ENCODE results near the gene DLX2.

Gene DLX2

DNA sequence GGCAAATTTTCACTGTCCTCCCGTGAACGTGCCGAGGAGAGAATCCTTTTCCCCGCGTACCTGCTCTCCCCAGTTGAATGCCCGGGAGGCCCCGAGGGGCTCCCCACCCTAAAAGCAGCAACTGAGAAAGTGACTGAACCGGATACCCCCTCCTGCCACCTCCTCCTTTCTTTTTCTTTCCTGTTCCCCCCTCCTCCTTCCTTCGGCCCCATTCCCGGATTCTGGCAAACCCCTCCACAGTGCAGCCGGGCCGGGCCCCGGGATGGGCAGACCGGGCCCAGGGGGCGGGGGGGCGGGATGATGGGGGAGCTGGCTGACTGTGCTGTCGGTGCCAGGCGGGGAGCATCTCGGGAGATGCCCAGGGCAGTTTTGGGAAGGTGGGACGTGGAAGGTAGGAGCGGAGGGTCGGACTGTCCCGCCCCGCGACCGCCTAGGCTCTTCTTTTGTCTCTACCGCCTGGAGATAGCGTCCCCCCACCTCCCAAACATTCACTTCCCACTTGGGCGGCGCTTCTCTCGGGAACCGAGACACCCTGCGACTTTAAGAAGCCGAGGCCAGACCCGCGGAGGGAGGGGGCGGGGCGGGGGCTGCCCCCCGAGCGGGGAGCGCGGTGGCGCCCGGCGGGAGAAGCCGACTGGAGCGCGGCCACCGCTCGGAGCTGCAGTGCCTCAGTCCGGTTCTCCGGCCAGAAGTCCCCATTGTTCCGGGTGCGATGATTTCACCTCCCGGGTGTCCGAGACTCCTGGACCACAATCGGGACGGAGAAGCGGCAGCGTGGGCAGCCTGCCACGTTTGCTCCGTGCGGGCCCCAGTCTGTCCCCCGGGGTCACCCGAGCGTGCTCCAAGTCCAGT is 8.2 kb downstream of the DLX2 start:
- DNase-seq (ENCODE audit: low read depth in 4 of 4, low spot score in 1 of 4) = no peak

DNA sequence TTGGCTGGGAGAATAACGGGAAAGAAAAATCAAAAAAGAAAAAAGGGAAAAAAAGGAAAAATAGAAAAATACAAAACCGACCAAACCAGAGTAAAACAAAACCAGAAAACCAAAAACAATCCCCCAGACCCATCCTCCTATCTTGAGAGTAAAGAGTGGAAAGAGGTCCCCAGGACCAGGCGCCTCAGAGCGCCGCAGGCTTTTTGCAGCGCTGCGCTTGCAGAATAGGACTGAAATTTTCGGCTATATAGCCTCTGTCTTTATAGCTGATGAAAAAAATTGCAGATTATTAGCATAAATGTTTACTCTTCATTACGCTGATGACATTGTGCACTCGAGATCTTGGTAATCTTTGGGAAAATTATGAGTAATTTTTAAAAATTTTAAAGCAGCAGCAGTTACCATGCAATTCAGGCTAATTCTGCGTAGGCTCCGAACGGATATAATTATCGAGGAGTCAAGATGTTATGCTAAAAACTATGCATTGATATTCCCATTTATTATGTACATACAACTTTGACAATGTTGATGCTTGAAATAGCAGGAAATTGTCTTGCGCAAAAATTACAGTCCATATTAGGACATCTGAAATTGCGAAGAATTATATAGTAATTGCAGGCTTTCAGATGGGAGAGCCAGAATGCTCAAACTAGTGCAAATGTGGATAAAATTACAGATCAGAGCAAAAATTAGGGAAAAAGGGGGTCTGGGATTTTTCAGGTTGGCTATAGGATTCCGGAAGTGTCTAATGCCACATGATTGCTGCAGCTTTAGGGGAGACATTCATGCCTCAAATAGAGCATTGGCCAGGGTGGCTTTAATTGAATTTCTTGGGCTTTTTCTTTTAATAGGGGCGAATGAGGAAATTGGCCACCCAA is 9.0 kb downstream of the DLX2 start:
- DNase-seq (ENCODE audit: low read depth in 4 of 4, low spot score in 1 of 4) = no peak

DNA sequence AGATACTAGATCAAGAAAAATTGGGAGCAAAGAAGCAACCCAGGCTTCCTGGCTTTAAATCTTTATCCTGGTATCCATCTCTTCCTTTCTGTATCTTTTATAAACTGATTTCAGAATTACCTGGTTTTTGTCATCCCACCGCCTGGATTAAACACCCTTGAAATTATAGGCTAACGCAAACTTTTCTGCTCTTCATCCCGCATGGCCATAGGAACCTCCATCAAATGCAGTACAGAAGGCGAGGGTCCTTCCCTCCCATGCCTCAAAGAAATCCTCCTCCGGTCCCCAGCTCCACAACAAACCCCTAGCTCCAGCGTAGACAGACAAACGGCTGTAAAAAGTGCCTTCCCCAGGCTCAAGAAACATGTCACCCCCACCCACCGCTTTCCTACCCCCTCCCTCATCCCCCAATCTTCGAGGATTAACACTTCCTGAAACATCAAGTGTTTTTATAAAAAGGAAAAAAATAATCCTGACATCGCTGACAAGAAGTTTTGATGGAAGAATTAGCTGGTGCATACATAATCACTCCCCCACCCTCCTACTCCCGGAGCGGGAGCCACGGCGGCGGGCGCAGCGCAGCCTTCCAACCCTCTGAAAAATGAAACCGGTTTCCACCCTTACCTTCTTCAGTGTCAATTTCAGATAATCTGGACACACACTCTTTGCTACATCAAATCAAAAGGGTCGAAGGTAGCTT is 9.8 kb downstream of the DLX2 start:
- no peak for DNase-seq (ENCODE audit: low read depth in 4 of 4, low spot score in 1 of 4)

DNA sequence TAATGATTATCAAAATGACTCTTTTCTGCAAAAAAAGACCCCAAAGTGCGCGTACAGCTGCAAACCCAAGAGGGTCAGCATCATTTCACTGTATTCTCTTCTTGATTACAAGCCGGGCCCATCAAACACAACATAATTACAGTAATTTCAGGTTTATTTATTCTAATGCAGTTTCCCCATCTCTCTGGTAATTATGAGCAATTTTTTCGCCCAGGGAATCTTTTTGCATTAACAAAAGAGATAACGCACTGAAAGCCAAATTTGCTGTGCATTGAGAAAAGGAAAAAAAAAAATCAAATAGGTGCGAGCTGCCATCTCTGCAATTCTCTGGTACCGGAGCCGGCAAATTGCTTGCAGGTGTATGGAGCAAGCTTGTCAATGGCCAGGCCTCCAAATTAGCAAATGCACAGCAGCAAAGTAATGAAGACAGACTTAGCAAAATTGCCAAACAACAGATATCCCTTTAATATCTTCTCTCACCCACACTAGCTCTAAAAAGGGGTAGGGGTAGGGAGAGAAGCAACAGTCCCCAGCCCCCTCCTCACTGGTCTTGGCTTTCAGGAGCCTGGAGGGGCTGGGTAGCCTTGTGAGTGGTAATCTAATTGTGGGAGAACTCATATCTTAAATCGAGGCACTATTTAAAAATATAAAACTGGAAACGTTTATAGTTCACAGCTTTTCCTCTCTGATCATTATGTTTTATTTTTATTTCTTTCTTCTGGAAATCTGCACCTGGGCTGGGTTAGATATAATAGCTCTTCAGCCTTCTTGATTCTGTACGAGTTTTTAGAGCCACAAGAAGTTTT is 10.7 kb downstream of the DLX2 start:
- DNase-seq (ENCODE audit: low read depth in 4 of 4, low spot score in 1 of 4) = no peak

DNA sequence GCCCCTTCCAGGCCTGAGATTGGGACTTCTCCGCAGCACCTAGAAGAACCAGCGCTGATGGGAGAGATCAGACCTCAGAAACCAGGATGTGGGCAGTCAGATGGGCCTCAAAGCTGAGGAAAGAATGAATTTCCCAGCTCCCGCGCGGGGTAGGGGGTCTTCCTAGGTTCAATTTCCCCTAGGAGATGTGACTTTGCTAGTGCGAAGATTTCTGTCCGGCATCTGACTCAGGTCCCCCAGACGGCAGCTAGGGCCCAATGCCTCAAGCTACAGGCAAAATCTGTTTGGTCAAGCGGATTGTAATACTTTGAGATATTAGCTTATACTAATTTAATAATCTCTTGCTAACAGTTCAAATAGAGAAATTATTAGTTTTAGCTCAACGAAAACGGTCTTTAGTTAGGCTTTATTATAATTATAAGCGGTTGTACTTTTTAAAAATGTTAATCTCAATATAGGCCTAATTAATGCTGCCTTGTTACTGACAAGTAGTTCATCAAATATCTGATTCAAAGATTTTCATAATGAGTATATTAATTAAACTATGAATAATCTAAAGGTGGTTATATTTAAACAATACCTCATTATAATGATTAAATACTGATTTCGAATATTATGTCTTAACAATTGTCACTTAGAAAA is 11.6 kb downstream of the DLX2 start:
- DNase-seq (ENCODE audit: low read depth in 4 of 4, low spot score in 1 of 4) = no peak

DNA sequence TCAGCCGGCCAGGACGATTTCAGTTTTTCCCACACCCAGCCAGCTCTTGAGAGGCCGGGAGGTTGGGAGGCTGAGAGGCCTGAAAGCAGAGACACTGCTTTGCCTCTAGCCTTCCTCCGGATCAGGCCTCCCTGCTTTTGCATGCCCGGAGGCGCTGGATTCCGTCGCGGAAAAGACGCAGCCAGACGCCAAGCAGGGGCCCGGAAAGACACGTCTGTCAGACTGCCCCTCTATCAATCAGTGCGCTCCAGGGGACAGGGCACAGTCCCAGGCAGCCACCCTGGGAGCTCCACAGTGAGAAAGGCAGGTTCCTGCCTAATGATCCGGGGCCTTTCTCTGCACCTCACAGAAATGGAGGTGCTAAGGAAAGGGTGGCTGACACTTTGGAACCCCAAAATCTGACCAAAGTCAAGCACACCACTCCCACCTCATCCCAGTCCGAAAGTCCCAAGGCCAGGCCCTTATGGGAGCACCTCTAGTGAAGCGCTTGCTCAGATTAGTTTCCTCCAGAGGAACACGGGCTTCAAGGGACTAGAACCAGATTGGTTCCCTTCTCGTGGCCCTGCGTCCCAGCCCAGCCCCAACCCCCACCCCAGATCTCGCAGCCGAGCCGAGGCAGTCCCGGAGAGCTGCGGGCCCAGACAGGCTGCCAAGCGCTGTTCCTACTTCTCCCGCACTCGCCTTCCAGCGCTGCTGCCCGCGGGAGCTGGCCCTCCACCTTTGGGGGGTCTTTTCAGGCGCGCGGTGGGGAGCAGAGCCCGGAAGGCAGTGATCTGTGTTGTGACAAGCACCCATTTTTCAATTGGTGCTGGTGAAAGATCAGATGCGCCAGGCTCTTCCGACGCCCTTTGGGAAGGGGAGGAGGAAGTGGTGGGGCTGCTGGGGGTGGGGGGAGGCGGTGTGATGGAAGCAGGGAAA is 12.4 kb downstream of the DLX2 start:
- DNase-seq (ENCODE audit: low read depth in 4 of 4, low spot score in 1 of 4) = no peak

DNA sequence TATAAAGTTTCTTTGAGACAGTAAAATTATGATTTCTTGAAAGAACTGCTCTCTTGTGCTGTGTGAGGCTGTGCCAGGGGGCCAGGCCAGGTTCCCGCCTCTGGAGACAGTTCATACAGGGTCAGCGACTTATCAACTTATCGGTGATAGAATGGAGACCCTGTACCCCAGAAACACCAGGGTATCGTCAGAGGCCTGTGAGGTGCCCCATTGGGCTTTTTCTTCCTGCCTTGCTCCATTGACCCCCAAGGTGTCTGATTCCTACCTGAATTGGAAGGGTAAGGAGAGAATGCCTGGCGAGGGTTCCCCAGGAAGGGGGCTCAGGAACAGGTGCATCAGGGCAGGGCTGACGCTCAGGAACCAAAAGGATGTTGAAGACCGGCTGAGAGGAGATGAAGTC is 13.1 kb downstream of the DLX2 start:
- no peak for DNase-seq (ENCODE audit: low read depth in 4 of 4, low spot score in 1 of 4)

DNA sequence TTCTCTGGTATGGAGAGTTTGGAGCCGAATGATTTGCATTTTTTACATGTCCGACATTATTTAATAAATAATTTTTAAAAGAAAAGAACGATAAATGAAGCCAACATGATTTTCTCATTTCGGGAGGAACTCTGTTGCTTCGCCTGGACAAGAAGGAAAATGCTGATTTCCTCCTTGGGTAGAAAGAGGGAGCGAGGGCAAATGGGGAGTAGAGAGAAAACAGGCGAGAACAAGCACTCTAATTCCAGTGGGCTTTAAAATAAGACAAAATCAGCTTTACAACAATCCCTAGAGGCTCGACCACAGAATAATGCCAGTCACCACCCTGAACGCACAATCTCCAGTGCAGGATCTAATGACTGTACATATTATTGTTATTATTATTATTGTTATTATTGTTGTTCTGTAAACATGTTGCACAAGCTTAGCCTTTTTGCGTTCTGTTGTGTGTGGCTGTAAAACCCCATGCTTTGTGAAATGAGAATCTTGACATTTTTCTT is 13.6 kb downstream of the DLX2 start:
- DNase-seq (ENCODE audit: low read depth in 4 of 4, low spot score in 1 of 4) = no peak

DNA sequence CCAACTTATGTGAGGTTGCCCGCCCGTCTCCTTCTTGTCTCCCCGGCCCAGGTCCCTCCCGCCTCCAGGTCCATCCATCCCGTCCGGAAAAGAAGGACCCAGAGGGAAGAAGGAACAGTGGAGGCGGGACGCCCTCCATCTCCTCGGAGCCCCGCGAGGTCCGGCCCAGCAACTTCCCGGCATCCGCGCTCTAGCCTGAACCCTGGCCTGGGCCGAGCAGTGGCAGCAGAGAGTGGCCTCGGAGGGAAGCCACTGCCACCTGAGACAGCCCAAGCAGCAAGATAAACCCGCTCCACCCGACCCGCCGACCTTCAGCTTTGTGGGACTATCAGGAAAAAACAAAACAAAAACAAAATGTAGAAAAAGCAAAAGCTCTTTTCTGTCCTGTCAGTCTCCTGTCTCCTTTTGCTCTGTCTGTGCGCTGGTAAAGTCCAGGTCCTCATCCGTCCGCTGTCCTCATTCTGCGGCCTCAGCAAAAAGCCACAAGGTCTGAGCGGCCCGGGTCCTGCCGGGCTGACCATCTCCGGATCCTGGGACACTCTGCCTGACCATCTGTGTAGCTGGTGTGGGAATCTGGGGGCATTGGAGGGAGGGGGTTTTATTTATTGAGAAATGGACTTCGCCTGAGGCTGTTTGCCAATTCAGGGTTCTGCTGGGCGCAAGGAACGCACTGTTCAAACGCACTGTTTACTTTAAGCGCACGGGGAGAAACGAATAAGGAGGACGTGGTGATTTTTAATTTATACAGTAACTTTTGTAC is 14.3 kb downstream of the DLX2 start:
- no peak for DNase-seq (ENCODE audit: low read depth in 4 of 4, low spot score in 1 of 4)

DNA sequence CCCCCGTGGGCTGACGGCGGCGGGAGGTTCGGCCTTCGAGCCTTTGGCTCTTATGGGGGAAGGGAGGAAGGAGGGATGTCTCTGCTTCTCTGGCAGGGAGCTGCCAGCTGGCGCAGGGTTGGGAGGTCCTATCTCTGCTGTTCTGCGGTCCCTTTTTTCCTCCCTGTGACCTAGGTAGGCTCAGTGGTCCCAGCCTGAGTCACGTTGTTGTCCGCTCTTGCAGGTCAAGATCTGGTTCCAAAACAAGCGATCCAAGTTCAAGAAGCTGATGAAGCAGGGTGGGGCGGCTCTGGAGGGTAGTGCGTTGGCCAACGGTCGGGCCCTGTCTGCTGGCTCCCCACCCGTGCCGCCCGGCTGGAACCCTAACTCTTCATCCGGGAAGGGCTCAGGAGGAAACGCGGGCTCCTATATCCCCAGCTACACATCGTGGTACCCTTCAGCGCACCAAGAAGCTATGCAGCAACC is 14.9 kb downstream of the DLX2 start:
- DNase-seq (ENCODE audit: low read depth in 4 of 4, low spot score in 1 of 4) = no peak

DNA sequence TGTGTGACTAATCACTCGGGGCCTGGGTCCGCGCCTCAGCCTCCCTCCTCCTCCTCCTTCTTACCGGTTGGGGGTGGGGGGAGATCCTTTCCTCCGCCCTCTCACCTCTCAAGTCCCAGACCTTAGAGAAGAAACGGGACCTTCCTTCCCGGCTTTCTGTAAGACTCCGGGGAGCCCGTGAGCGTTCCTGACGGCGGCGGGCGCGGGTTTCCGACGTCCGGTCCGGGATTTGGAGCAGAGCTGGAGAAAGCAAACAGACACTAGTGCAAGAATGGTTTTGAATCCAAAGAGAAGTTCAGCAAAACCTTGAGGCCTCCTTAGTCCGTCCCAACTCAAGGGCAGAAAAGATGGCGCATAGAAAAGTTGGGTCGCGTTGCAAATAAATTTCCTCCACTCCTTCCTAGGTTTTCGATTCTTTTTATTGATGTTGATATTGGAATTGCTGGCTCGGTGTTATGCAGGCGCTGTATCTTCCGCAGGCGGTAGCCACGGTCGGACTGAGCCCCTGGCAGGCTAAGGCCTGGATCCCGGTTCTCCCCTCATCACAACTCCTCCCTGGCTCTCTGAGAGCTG is 15.4 kb downstream of the DLX2 start:
- DNase-seq (ENCODE audit: low read depth in 4 of 4, low spot score in 1 of 4) = no peak

DNA sequence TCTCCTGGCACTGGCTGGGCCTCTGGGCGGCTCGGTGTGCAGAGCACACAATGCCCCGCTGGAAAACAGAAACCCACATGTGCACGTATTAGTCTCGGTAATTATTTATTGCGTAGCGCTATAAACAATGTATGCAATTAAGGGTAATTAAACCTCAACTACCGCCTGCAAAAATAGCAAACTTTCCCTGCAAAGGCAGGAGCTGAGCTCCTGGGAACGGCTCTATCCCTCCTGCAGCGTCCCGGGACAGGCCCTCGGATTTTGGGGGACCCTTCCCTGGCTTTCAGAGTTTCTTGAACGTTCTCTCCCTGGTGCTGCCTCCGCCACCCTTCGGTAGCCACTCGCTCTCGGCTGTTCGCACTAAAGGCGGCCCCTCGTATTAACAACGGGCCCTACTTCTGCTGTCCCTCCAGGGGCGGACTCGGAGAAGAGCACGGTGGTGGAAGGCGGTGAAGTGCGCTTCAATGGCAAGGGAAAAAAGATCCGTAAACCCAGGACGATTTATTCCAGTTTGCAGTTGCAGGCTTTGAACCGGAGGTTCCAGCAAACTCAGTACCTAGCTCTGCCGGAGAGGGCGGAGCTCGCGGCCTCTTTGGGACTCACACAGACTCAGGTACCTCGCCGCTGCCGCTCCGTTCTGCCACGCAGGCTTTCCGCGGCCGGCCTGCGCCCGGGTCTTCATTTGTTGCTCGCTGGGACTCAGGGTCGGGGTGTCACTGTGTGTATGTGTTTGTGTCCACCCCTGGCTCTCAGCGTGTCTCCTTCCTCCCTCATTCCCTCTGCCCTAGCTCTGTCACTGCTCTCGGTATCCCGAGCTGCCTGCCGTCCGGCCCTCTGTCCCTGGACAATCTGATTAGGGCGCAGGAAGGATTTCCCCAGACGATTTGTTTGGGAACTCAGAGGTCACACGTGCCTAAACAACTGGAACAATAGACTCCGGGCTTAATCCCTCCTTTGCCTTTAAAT is 16.2 kb downstream of the DLX2 start:
- DNase-seq (ENCODE audit: low read depth in 4 of 4, low spot score in 1 of 4) = no peak

DNA sequence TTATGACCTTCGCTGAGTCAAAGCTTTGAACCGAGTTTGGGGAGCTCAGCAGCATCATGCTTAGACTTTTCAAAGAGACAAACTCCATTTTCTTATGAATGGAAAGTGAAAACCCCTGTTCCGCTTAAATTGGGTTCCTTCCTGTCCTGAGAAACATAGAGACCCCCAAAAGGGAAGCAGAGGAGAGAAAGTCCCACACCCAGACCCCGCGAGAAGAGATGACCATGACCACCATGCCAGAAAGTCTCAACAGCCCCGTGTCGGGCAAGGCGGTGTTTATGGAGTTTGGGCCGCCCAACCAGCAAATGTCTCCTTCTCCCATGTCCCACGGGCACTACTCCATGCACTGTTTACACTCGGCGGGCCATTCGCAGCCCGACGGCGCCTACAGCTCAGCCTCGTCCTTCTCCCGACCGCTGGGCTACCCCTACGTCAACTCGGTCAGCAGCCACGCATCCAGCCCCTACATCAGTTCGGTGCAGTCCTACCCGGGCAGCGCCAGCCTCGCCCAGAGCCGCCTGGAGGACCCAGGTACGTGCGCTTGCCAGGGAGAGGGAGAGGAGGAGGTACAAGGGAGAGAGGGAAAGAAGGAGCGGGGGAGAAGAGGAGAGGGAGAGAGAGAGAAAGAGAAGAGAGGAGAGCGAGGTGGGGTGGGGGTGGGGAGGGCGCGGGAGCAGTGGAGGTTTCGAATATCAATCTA is 17.1 kb downstream of the DLX2 start, which contains the start of gene DLX1:
TSS of gene DLX1 (plus strand) at position 48 of the 700 bp plus-strand sequence. CDS start at position 219, 171 bp downstream.
- DNase-seq (ENCODE audit: low read depth in 4 of 4, low spot score in 1 of 4) = no peak

DNA sequence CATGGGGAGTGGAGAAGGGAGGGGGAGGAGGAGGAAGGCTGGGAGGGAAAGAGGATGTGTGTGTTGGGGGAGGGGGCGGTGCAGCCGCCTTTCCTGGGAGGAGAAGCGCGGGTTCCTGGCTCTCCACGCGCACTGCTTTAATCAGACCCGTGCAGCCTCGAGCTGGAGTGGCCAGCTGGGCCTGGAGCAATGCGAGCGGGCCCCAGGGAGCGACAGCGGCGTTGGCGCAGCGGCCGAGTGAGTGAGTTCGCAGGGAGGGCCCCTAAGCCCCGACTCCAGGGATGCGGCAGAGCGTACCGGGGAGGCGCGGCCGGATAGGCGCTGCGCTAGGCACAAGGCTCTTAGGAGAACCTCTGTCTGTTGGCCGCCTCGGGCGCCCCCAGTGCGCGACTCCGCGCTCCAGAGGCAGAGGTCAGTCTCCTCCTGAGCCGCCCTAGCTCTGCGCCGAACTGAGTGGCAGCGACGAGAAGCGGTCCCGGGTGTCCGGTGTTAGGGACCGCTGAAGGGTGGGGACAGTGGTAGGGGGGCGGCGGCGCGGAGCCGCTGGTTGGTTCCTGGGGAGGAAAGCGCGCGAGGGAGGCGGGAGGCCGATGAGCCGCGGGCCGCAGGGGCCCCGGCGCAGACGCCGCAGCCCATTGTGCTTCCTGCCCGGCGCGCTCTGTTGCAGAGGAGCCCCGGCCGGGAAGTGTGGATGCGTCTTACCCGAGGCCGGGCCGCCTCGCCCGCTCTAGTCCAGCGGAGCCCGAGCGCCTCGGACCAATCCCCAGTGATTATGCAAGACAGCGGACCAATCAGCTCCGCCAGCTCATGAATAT is 17.8 kb downstream of the DLX2 start:
- DNase-seq (ENCODE audit: low read depth in 4 of 4, low spot score in 1 of 4) = peak in 1 of 4 experiments; percentile 60

DNA sequence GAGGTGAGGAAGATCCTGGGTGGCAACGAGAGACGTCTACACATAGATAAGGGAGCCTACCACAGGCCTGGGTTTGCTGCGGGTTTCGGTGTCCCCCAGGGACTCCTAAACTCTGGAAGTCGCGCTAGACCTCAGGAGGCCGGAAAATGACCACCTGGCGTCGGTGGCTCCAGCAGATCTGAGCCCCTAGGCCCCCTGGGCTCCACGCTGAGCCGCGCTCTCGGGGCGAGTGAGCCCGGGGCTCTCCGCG is 18.4 kb downstream of the DLX2 start:
- no peak for DNase-seq (ENCODE audit: low read depth in 4 of 4, low spot score in 1 of 4)

Measured in stimulated activated CD4-positive, alpha-beta T cell treated with anti-CD3 and anti-CD28 coated beads, Interleukin-1b, Interleukin-23, amount 100 ng/mL, for 24 hours (primary cell).